Ovary (tissue), 9 donors: ENCODE measurements around the gene C1QTNF4. TPM values are rescaled to one million over a fixed set of nuclear protein-coding genes. Genes with fewer than 3 reads are reported as not detected.
A peak's percentile ranks its signal among the peaks of the same experiment; 100 is the strongest.
"Not testable (repeated sequence)": the region's sequence is repeated elsewhere in the genome, so short reads cannot be mapped to it uniquely, and the experiment has no call there.

Experiments
- DNase-seq, 5 donors: peaks; one replicate each; pipeline ENCODE4 v3.0.0-alpha.2; 2019 to 2020
- H3K27ac ChIP-seq, 2 donors: fragments of 200-600 bp; one replicate each; pipeline versions ENCODE4 v1.5.1 to v1.8.0; 2019 to 2022
- H3K27me3 ChIP-seq: fragments of 200-600 bp; one replicate; pipeline ENCODE4 v1.8.0; 2022
- H3K36me3 ChIP-seq: fragments of 200-600 bp; sonication (generic); one replicate; pipeline ENCODE4 v1.5.1; 2019
- H3K4me1 ChIP-seq: one replicate; pipeline ENCODE4 v1.8.1; 2013; ENCODE audit warnings: mild to moderate bottlenecking, moderate library complexity; ENCODE audit not compliant: insufficient read depth
- H3K4me3 ChIP-seq: fragments of 200-600 bp; sonication (generic); one replicate; pipeline ENCODE4 v1.5.1; 2017
- H3K9me3 ChIP-seq, 2 donors: fragments of 200-600 bp in 1 of 2; sonication (generic) in 1 of 2; one replicate each; pipeline versions ENCODE4 v1.5.1 to v1.8.1; 2013 to 2019; ENCODE audit warnings: mild to moderate bottlenecking in 1 of 2, moderate library complexity in 1 of 2
- CTCF ChIP-seq, 3 donors: fragments of 450-650 bp in 2 of 3; fragments of 200-600 bp in 1 of 3; IDR thresholded peaks; one replicate each; pipeline versions ENCODE4 v1.5.1 to v1.8.0; 2016 to 2022; ENCODE audit warnings: antibody characterized with exemption in 3 of 3, mild to moderate bottlenecking in 1 of 3
- EP300 ChIP-seq: sonication (generic); formaldehyde crosslinking; IDR thresholded peaks from one replicate; pipeline ENCODE4 v1.6.1; 2017; ENCODE audit warnings: antibody characterized with exemption
- POLR2A ChIP-seq: fragments of 450-650 bp; IDR thresholded peaks from one replicate; pipeline ENCODE4 v1.6.1; 2017; ENCODE audit warnings: antibody characterized with exemption, mild to moderate bottlenecking, moderate library complexity
- WGBS, 3 donors: extraction: QIAGEN DNeasy Blood & Tissue Kit in 1 of 3; methylation state at CpG; one replicate each; pipeline versions ENCODE4 v1.1.5 to v1.1.7; 2013 to 2017; 5-methylcytosine and 5-hydroxymethylcytosine counted together
- intact Hi-C, 4 donors: fragments of 100-400 bp; cut with DNase I; formaldehyde crosslinking; loops; one replicate each; pipeline versions ENCODE4 v1.11.0 to v1.15.1; 2022 to 2023
- polyA plus RNA-seq, 2 donors: library from polyadenylated mRNA; stranded (reverse); fragments of 200-250 nt in 1 of 2; fragments of 350-450 nt in 1 of 2; fragmentation: Illumina TruSeq in 1 of 2; extraction: RNeasy Lipid Tissue Mini Kit (QIAGEN cat#74804) in 1 of 2; gene quantifications; one replicate each; pipeline ENCODE4 v1.2.3, GENCODE V29; 2013 to 2014
- total RNA-seq, 7 donors: library from RNA; depleted of rRNA in 2 of 7; stranded (reverse); fragments of >200 nt in 2 of 7; fragmentation: NEBNext Ultra II Directional in 3 of 7; extraction: Animal tissue kit (Norgen Biotek cat#: 25700) in 3 of 7; gene quantifications; one replicate each; pipeline versions ENCODE4 v1.1.0 to v1.2.4, GENCODE V29; 2016 to 2023
- donor health status: DM: no; HTN: no; CAD: no; lungs with moderate emphysema.
- donor health status: DM: no; HTN: no; CAD: no.
- donor health status: Bipolar disorder and iron deficiency.
- donor health status: DM: yes; HTN: yes; CAD: no.
- donor health status: DM: no; HTN: no; CAD: no.
- donor health status: DM: yes; HTN: yes; CAD: no.

C1QTNF4 gene
- total and polyA plus RNA-seq, 9 donors, result 9.1 to 29.6 (median 15.4) TPM; not detected in 1

- Histone ChIP-seq H3K27me3 (no peaks in the 10 kb centered on the region), H3K9me3 (no peaks in the 10 kb centered on the region), H3K4me1 (peaks cover 8% of the 10 kb centered on the region), H3K36me3 (no peaks in the 10 kb centered on the region), H3K27ac (peak overlapping the region; percentile 58 to 59), H3K4me3 (peak overlapping the region; percentile 85)
- intact Hi-C loops, result no loop called here
- WGBS, 3 donors, result 33 to 47% (median 35%) methylated on average over 17 of the region's 17 CpGs
- peak in 1 of 5 donors; percentile 40 for DNase-seq
- TF ChIP-seq CTCF (IDR thresholded peaks at IDR 0.05) (no peak), POLR2A (no peak), EP300 (no peak)
Measured at GRCh38 chr11:47566149-47566698, 28.0 kb downstream of the C1QTNF4 start.

GRCh38 chr11:47565340-47566148 is 28.7 kb downstream of the C1QTNF4 start, which contains the start of gene PTPMT1:
Gene PTPMT1 (plus strand): TSS chr11:47565599. CDS start chr11:47565623, 24 bp downstream.
- Histone ChIP-seq H3K36me3 (no peaks in the 10 kb centered on the region), H3K27ac (peak within 1 kb of the TSS; percentile 58 to 59), H3K9me3 (no peaks in the 10 kb centered on the region), H3K4me1 (peaks cover 8% of the 10 kb centered on the region), H3K27me3 (no peaks in the 10 kb centered on the region), H3K4me3 (peak within 1 kb of the TSS; percentile 85)
- 0 to 1% (median 0%) methylated on average over 58 to 86 of the region's 86 CpGs for WGBS, 3 donors
- intact Hi-C loops, result no loop called here
- TF ChIP-seq POLR2A (peak; percentile 28), EP300 (no peak), CTCF (IDR thresholded peaks at IDR 0.05) (no peak)
- DNase-seq, result peak; percentile 66 to 81 (median 72)

- no peaks in the 10 kb centered on the region for H3K9me3 ChIP-seq
- H3K27ac ChIP-seq, result peak overlapping the region; percentile 58 to 59
- no peaks in the 10 kb centered on the region for H3K27me3 ChIP-seq
- peaks cover 8% of the 10 kb centered on the region for H3K4me1 ChIP-seq
- WGBS, 3 donors, result 12% methylated on average over 11 of the region's 11 CpGs
- DNase-seq, result no peak
- TF ChIP-seq POLR2A, result no peak
- TF ChIP-seq EP300, result no peak
- TF ChIP-seq CTCF (IDR thresholded peaks at IDR 0.05), result no peak
- peak overlapping the region; percentile 85 for H3K4me3 ChIP-seq
- intact Hi-C loops, result no loop called here
- H3K36me3 ChIP-seq, result no peaks in the 10 kb centered on the region
Measured at GRCh38 chr11:47564933-47565339, 29.3 kb downstream of the C1QTNF4 start.

GRCh38 chr11:47564366-47564765 is 29.8 kb downstream of the C1QTNF4 start:
- H3K36me3 ChIP-seq, intact Hi-C loops, H3K27me3 ChIP-seq, H3K27ac ChIP-seq, H3K4me1 ChIP-seq, H3K9me3 ChIP-seq, H3K4me3 ChIP-seq: not testable (repeated sequence)
- peak in 1 of 5 donors; percentile 16 for DNase-seq
- 91 to 96% (median 94%) methylated on average over 10 of the region's 10 CpGs for WGBS, 3 donors

GRCh38 chr11:47562393-47562792 is 31.8 kb downstream of the C1QTNF4 start:
- intact Hi-C loops, H3K4me1 ChIP-seq, H3K4me3 ChIP-seq, H3K9me3 ChIP-seq, H3K36me3 ChIP-seq, H3K27ac ChIP-seq, H3K27me3 ChIP-seq, DNase-seq: not testable (repeated sequence)
- WGBS, 3 donors, result 91 to 94% (median 91%) methylated on average over 4 of the region's 4 CpGs
